PC-3 (cell line): ENCODE results near the gene MASTL. TPM values are rescaled to one million over a fixed set of nuclear protein-coding genes. Genes with fewer than 3 reads are reported as not detected.

Source experiments
- ATAC-seq: fragments of 200-7000 bp; cut with Tn5 transposase; 2 replicates; pipeline ENCODE4 v1.9.1; 2020; ENCODE audit warnings: mild to moderate bottlenecking, moderate library complexity
- BruUV-seq: library from RNA; stranded (reverse); fragments of 400-500 nt; replicated peaks from 2 replicates; lab custom pipeline; 2021; lab: Mats Ljungman, UMichigan
- CTCF ChIA-PET: fragments of 300-600 bp; sonication (Branson Sonifier 250); formaldehyde crosslinking; loops from one replicate; lab custom pipeline; 2022; ENCODE audit warnings: antibody characterized with exemption; lab: Charles Lee
- POLR2A ChIA-PET: fragments of 300-600 bp; sonication (Branson Sonifier 250); formaldehyde crosslinking; loops from one replicate; lab custom pipeline; 2022; ENCODE audit warnings: antibody characterized with exemption; ENCODE audit not compliant: unreplicated experiment; lab: Charles Lee
- DNase-seq: peaks from one replicate; pipeline ENCODE4 v3.0.0-alpha.2; 2015
- H2AFZ ChIP-seq: fragments of 300-600 bp; sonication (generic); 2 replicates; pipeline ENCODE4 v1.6.0; 2016; ENCODE audit warnings: antibody characterized with exemption, low read length
- H3F3A ChIP-seq: fragments of 300-600 bp; sonication (generic); one replicate; pipeline ENCODE4 v1.6.0; 2017; ENCODE audit warnings: antibody characterized with exemption, low read length, control low read depth, mild to moderate bottlenecking; ENCODE audit not compliant: unreplicated experiment
- H3K27ac ChIP-seq: fragments of 300-600 bp; sonication (generic); 2 replicates; pipeline ENCODE4 v1.5.1; 2016; ENCODE audit warnings: mild to moderate bottlenecking, low read length
- H3K27me3 ChIP-seq: fragments of 300-600 bp; sonication (generic); 2 replicates; pipeline ENCODE4 v1.6.1; 2016; ENCODE audit warnings: low read length, mixed read lengths
- H3K36me3 ChIP-seq: fragments of 300-600 bp; sonication (generic); 2 replicates; pipeline ENCODE4 v1.6.1; 2016; ENCODE audit warnings: low read depth, mixed run types, low read length, mixed read lengths
- H3K4me1 ChIP-seq: fragments of 300-600 bp; sonication (generic); 2 replicates; pipeline ENCODE4 v1.5.1; 2016; ENCODE audit warnings: low read length; ENCODE audit not compliant: insufficient read depth
- H3K4me2 ChIP-seq: fragments of 300-600 bp; sonication (generic); 2 replicates; pipeline ENCODE4 v1.6.0; 2016; ENCODE audit warnings: low read length
- H3K4me3 ChIP-seq: fragments of 300-600 bp; sonication (generic); 2 replicates; pipeline ENCODE4 v1.5.1; 2016; ENCODE audit warnings: mild to moderate bottlenecking, low read length, mixed read lengths
- H3K79me2 ChIP-seq: fragments of 300-600 bp; sonication (generic); 2 replicates; pipeline ENCODE4 v1.6.1; 2017; ENCODE audit warnings: low read length, mixed read lengths
- H3K9ac ChIP-seq: fragments of 300-600 bp; sonication (generic); 2 replicates; pipeline ENCODE4 v1.6.0; 2016; ENCODE audit warnings: mild to moderate bottlenecking, low read length
- H3K9me2 ChIP-seq: fragments of 300-600 bp; sonication (generic); replicated peaks from 2 replicates; pipeline ENCODE4 v1.6.1; 2016; ENCODE audit warnings: mixed run types, low read length, mixed read lengths
- H3K9me3 ChIP-seq: fragments of 300-600 bp; sonication (generic); 2 replicates; pipeline ENCODE4 v1.6.1; 2016; ENCODE audit warnings: low read length, mixed read lengths
- H4K20me1 ChIP-seq: fragments of 300-600 bp; sonication (generic); 2 replicates; pipeline ENCODE4 v1.6.1; 2016; ENCODE audit warnings: low read length, mixed read lengths
- CTCF ChIP-seq: fragments of 300-600 bp; sonication (generic); conservative IDR thresholded peaks from 2 replicates; pipeline ENCODE4 v1.5.1; 2017; ENCODE audit warnings: antibody characterized with exemption, low read depth, mild to moderate bottlenecking, low read length
- EZH2 ChIP-seq: fragments of 300-600 bp; sonication (generic); IDR thresholded peaks from one replicate; pipeline ENCODE4 v1.6.1; 2017; ENCODE audit warnings: antibody characterized with exemption, mild to moderate bottlenecking, low read length; ENCODE audit not compliant: unreplicated experiment
- EZH2phosphoT487 ChIP-seq: fragments of 300-600 bp; sonication (generic); IDR thresholded peaks from 2 replicates; pipeline ENCODE4 v1.6.1; 2018; ENCODE audit warnings: mild to moderate bottlenecking, antibody characterized with exemption, low read length, borderline replicate concordance
- intact Hi-C: fragments of 100-400 bp; cut with micrococcal nuclease; formaldehyde crosslinking; loops from 2 replicates; pipeline ENCODE4 v1.9.0; 2023
- total RNA-seq: library from RNA; depleted of rRNA; stranded (reverse); fragments of >200 nt; gene quantifications from 2 replicates; pipeline ENCODE4 v1.2.3, GENCODE V29; 2014

The MASTL gene
- total RNA-seq, 1 experiment from 2014 or later: 18.6 TPM

GRCh38 chr10:27157150-27157549 lies 2.0 kb downstream of the MASTL start:
- DNase-seq: no peak
- Histone ChIP-seq H3K9me2 (no peaks in the 10 kb centered on the region), H4K20me1 (peaks cover 26% of the 10 kb centered on the region), H3K36me3 (peaks cover 10% of the 10 kb centered on the region), H3K4me1 (peaks cover 25% of the 10 kb centered on the region), H3K9me3 (no peaks in the 10 kb centered on the region), H3K79me2 (peaks cover 63% of the 10 kb centered on the region), H3K4me3 (peak overlapping the region; percentile 94), H3K27me3 (no peaks in the 10 kb centered on the region), H3K27ac (0 out of 2 replicates have a peak overlapping the region, but pooled peaks have one; percentile 16), H3K4me2 (peak overlapping the region; percentile 100), H3K9ac (peak overlapping the region; percentile 98; the same call in 1 of the 2 replicates), H3F3A (peaks cover 5% of the 10 kb centered on the region), H2AFZ (no peak overlapping the region)
- ChIA-PET POLR2A (no interaction called here), CTCF (no interaction called here)
- no TSS peak for BruUV-seq
- TF ChIP-seq EZH2 (no peak), CTCF (no peak), EZH2phosphoT487 (no peak)
- intact Hi-C loops: loop anchor here (5.0 kb wide), 1 partner anchor 35 kb away; no protein-coding TSS in a partner anchor
- ATAC-seq: no peak

GRCh38 chr10:27158421-27158820 lies 3.3 kb downstream of the MASTL start:
- no peaks in the 10 kb centered on the region for H3K9me2 ChIP-seq
- peak overlapping the region; percentile 32; the same call in 1 of the 2 replicates for H3K4me3 ChIP-seq
- peaks cover 18% of the 10 kb centered on the region for H3K4me1 ChIP-seq
- H3K27me3 ChIP-seq: no peaks in the 10 kb centered on the region
- no peak overlapping the region for H3K9ac ChIP-seq
- ChIA-PET POLR2A (no interaction called here), CTCF (no interaction called here)
- peak overlapping the region; percentile 67 for H3K27ac ChIP-seq
- no peak for TF ChIP-seq EZH2
- TF ChIP-seq CTCF: no peak
- TF ChIP-seq EZH2phosphoT487: no peak
- peaks cover 50% of the 10 kb centered on the region for H3K79me2 ChIP-seq
- peaks cover 13% of the 10 kb centered on the region for H4K20me1 ChIP-seq
- peaks cover 10% of the 10 kb centered on the region for H3K36me3 ChIP-seq
- peak; percentile 44 for ATAC-seq
- BruUV-seq: no TSS peak
- intact Hi-C loops: loop anchor here (5.0 kb wide), 1 partner anchor 34 kb away; no protein-coding TSS in a partner anchor
- peak; percentile 73 for DNase-seq
- H3K9me3 ChIP-seq: no peaks in the 10 kb centered on the region
- H3F3A ChIP-seq: peaks cover 5% of the 10 kb centered on the region
- H3K4me2 ChIP-seq: peak overlapping the region; percentile 100
- H2AFZ ChIP-seq: no peak overlapping the region

- CTCF ChIA-PET: no interaction called here
- H3K4me3 ChIP-seq: no peak overlapping the region
- no peaks in the 10 kb centered on the region for H3K4me1 ChIP-seq
- no peak overlapping the region for H2AFZ ChIP-seq
- H3K27me3 ChIP-seq: no peaks in the 10 kb centered on the region
- no peak overlapping the region for H3K27ac ChIP-seq
- DNase-seq (no peak), ATAC-seq (no peak)
- no peaks in the 10 kb centered on the region for H3K79me2 ChIP-seq
- BruUV-seq: no TSS peak
- no peaks in the 10 kb centered on the region for H3F3A ChIP-seq
- no peaks in the 10 kb centered on the region for H4K20me1 ChIP-seq
- H3K9me2 ChIP-seq: no peaks in the 10 kb centered on the region
- TF ChIP-seq CTCF: no peak
- intact Hi-C loops: no loop called here
- POLR2A ChIA-PET: no interaction called here
- no peak overlapping the region for H3K4me2 ChIP-seq
- no peaks in the 10 kb centered on the region for H3K9me3 ChIP-seq
- no peak overlapping the region for H3K9ac ChIP-seq
- H3K36me3 ChIP-seq: peaks cover 9% of the 10 kb centered on the region
These were observed 14.7 kb downstream of the MASTL start for GRCh38 chr10:27169849-27170248.
